SK-N-SH treated with all-trans-retinoic acid at 6 μM for 48 hours (cell line): ENCODE data around the gene LAMTOR2.

Experiments used
- ATAC-seq: fragments of 200-7000 bp; cut with Tn5 transposase; 3 replicates; pipeline ENCODE4 v1.9.1; 2020; ENCODE audit warnings: mild to moderate bottlenecking, moderate library complexity
- ARNTL ChIP-seq: fragments of 450-650 bp; formaldehyde crosslinking; IDR thresholded peaks from 2 replicates; pipeline ENCODE4 v1.5.0; 2020; ENCODE audit warnings: low read depth, mild to moderate bottlenecking, moderate library complexity, borderline replicate concordance
- BACH2 ChIP-seq: fragments of 250-450 bp; sonication (Bioruptor Pico); IDR thresholded peaks from 2 replicates; pipeline ENCODE4 v1.9.0; 2021; ENCODE audit warnings: mild to moderate bottlenecking, borderline replicate concordance
- CREB5 ChIP-seq: fragments of 250-450 bp; sonication (Bioruptor Pico); IDR thresholded peaks from 2 replicates; pipeline ENCODE4 v1.5.1; 2020; ENCODE audit warnings: low read depth, mild to moderate bottlenecking, moderate library complexity
- CSRNP3 ChIP-seq: fragments of 250-450 bp; sonication (Bioruptor Pico); IDR thresholded peaks from 2 replicates; pipeline ENCODE4 v1.5.1; 2021; ENCODE audit warnings: mild to moderate bottlenecking, moderate library complexity
- GLIS3 ChIP-seq: fragments of 250-450 bp; sonication (Bioruptor Pico); IDR thresholded peaks from 2 replicates; pipeline ENCODE4 v1.5.0; 2020; ENCODE audit warnings: mild to moderate bottlenecking, moderate library complexity
- ISL1 ChIP-seq: fragments of 250-450 bp; sonication (Bioruptor Pico); IDR thresholded peaks from 2 replicates; pipeline ENCODE4 v2.1.2; 2022; ENCODE audit warnings: mild to moderate bottlenecking, moderate library complexity
- OSR1 ChIP-seq: fragments of 250-450 bp; sonication (Bioruptor Pico); IDR thresholded peaks from 2 replicates; pipeline ENCODE4 v1.8.0; 2022; ENCODE audit warnings: moderate library complexity, mild to moderate bottlenecking, inconsistent platforms
- PATZ1 ChIP-seq: fragments of 250-450 bp; sonication (Bioruptor Pico); IDR thresholded peaks from 2 replicates; pipeline ENCODE4 v1.8.0; 2020; ENCODE audit warnings: mild to moderate bottlenecking, moderate library complexity, borderline replicate concordance
- POU6F1 ChIP-seq: fragments of 250-450 bp; sonication (Bioruptor Pico); IDR thresholded peaks from 2 replicates; pipeline ENCODE4 v1.8.0; 2021; ENCODE audit warnings: low read depth, mild to moderate bottlenecking, moderate library complexity, borderline replicate concordance
- RARB ChIP-seq: fragments of 250-450 bp; sonication (Bioruptor Pico); IDR thresholded peaks from 2 replicates; pipeline ENCODE4 v1.8.0; 2021; ENCODE audit warnings: mild to moderate bottlenecking, moderate library complexity
- SNAI2 ChIP-seq: fragments of 250-450 bp; sonication (Bioruptor Pico); IDR thresholded peaks from 2 replicates; pipeline ENCODE4 v1.5.0; 2020; ENCODE audit warnings: mild to moderate bottlenecking, moderate library complexity
- TCF4 ChIP-seq: fragments of 250-450 bp; sonication (Bioruptor Pico); IDR thresholded peaks from 2 replicates; pipeline ENCODE4 v1.8.0; 2021; ENCODE audit warnings: mild to moderate bottlenecking, moderate library complexity, borderline replicate concordance
- TSHZ2 ChIP-seq: fragments of 250-450 bp; sonication (Bioruptor Pico); IDR thresholded peaks from 2 replicates; pipeline ENCODE4 v1.5.0; 2020; ENCODE audit warnings: mild to moderate bottlenecking, moderate library complexity
- ZC3H10 ChIP-seq: fragments of 250-450 bp; sonication (Bioruptor Pico); IDR thresholded peaks from 2 replicates; pipeline ENCODE4 v1.5.1; 2021; ENCODE audit warnings: mild to moderate bottlenecking, moderate library complexity
- ZFP3 ChIP-seq: fragments of 250-450 bp; sonication (Bioruptor Pico); IDR thresholded peaks from 2 replicates; pipeline ENCODE4 v1.5.0; 2020; ENCODE audit warnings: mild to moderate bottlenecking, moderate library complexity
- ZFP30 ChIP-seq: fragments of 450-650 bp; formaldehyde crosslinking; IDR thresholded peaks from 2 replicates; pipeline ENCODE4 v1.5.0; 2022; ENCODE audit warnings: mild to moderate bottlenecking, moderate library complexity
- ZNF565 ChIP-seq: fragments of 450-650 bp; formaldehyde crosslinking; conservative IDR thresholded peaks from 2 replicates; pipeline ENCODE4 v1.5.0; 2020; ENCODE audit warnings: low read depth, mild to moderate bottlenecking, moderate library complexity

Gene LAMTOR2

GRCh38 chr1:156054500-156055280, at the start of gene LAMTOR2:
Gene LAMTOR2, plus strand, starts transcription at chr1:156054782. Its CDS starts 108 bp downstream, at chr1:156054890.
- peak; percentile 25; the same call in 1 of the 2 replicates for TF ChIP-seq TSHZ2
- peak; percentile 44; the same call in 1 of the 2 replicates for TF ChIP-seq PATZ1 (CRISPR knock-in tag)
- TF ChIP-seq RARB (CRISPR knock-in tag): no peak
- ATAC-seq: peak; percentile 91

- TF ChIP-seq CSRNP3 (CRISPR knock-in tag) (no peak), SNAI2 (CRISPR knock-in tag) (no peak), ZC3H10 (CRISPR knock-in tag) (no peak), POU6F1 (CRISPR knock-in tag) (no peak), TSHZ2 (no peak), OSR1 (CRISPR knock-in tag) (no peak), ZFP30 (CRISPR knock-in tag) (no peak), ARNTL (CRISPR knock-in tag) (no peak), ISL1 (CRISPR knock-in tag) (no peak), BACH2 (no peak), PATZ1 (CRISPR knock-in tag) (no peak), ZNF565 (CRISPR knock-in tag) (no peak), ZFP3 (CRISPR knock-in tag) (no peak), CREB5 (no peak), GLIS3 (CRISPR knock-in tag) (no peak), TCF4 (CRISPR knock-in tag) (no peak)
- peak; percentile 32 for ATAC-seq
Observed at GRCh38 chr1:156004843-156005584, 49.6 kb upstream of the LAMTOR2 start.
